22Rv1 (cell line): ENCODE results near the gene FAM241A.

Source experiments
- H3K27ac ChIP-seq: fragments of 450-650 bp; 2 replicates; pipeline ENCODE4 v1.5.1; 2017
- CTCF ChIP-seq: fragments of 450-650 bp; IDR thresholded peaks from 2 replicates; pipeline ENCODE4 v1.5.1; 2017; ENCODE audit warnings: mild to moderate bottlenecking
- ZFX ChIP-seq: fragments of 450-650 bp; IDR thresholded peaks from 2 replicates; pipeline ENCODE4 v1.6.1; 2017; ENCODE audit warnings: antibody characterized with exemption, borderline replicate concordance

The FAM241A gene

GRCh38 chr4:112138538-112138937 is 6.7 kb upstream of the FAM241A start:
- H3K27ac ChIP-seq = no peak overlapping the region
- TF ChIP-seq CTCF (no peak), ZFX (no peak)

GRCh38 chr4:112140536-112140935 is 4.7 kb upstream of the FAM241A start:
- TF ChIP-seq CTCF = no peak
- TF ChIP-seq ZFX = no peak
- no peak overlapping the region for H3K27ac ChIP-seq

GRCh38 chr4:112141366-112142138 is 3.7 kb upstream of the FAM241A start:
- no peak overlapping the region for H3K27ac ChIP-seq
- no peak for TF ChIP-seq CTCF
- no peak for TF ChIP-seq ZFX

- no peak for TF ChIP-seq CTCF
- no peak for TF ChIP-seq ZFX
Observed at GRCh38 chr4:112142182-112142581, 3.1 kb upstream of the FAM241A start.

GRCh38 chr4:112143781-112144180 is 1.5 kb upstream of the FAM241A start:
- TF ChIP-seq ZFX = no peak
- TF ChIP-seq CTCF = no peak
- no peak overlapping the region for H3K27ac ChIP-seq

More at GRCh38 chr4:112142182-112142581, 3.1 kb upstream of the FAM241A start:
- H3K27ac ChIP-seq = no peak overlapping the region

GRCh38 chr4:112144546-112145325 is 518 bp upstream of the FAM241A start:
- TF ChIP-seq CTCF (no peak), ZFX (no peak)
- H3K27ac ChIP-seq = peak overlapping the region; percentile 66
